NB4 (cell line): ENCODE data around the gene NDUFB6.

ENCODE experiments used
- CTCF ChIP-seq: IDR thresholded peaks from one replicate; pipeline ENCODE4 v1.5.1; 2012; ENCODE audit warnings: low read depth, low read length
- MYC ChIP-seq: IDR thresholded peaks from 2 replicates; pipeline ENCODE4 v1.6.1; 2011; ENCODE audit warnings: low read depth, low read length
- POLR2A ChIP-seq: IDR thresholded peaks from 2 replicates; pipeline ENCODE4 v1.6.1; 2011; ENCODE audit warnings: mild to moderate bottlenecking; ENCODE audit not compliant: insufficient read length; ENCODE audit errors: extremely low read depth
- TF ChIP-seq, protein P1 (sequence below): IDR thresholded peaks from 2 replicates; pipeline ENCODE4 v1.6.1; 2011; ENCODE audit warnings: low read depth, low read length

DNA sequence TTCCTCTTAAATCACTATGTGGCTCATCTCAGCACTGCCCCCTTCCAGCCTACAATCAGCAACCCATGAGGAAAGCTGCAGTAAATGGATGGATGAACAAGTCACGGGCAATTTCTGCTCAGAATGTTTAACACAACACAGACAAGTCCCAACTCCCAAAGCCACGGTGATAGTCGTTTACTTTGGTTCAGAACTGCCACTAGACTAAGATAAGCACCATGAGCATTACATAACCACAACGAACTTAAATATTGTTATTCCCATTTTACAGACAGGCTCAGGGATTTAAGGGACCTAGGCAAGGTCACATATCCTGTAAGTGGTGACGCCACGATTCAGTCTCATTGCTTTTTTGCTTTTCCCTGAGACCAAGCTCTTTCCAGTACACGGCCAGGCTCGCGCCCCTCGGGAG is 22.8 kb downstream of the NDUFB6 start:
- TF ChIP-seq CTCF = no peak
- TF ChIP-seq POLR2A = no peak
- no peak for TF ChIP-seq MYC
- TF ChIP-seq, protein P1, sequence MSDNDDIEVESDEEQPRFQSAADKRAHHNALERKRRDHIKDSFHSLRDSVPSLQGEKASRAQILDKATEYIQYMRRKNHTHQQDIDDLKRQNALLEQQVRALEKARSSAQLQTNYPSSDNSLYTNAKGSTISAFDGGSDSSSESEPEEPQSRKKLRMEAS = no peak
